HEK293 (cell line): ENCODE results near the gene CCNL1.

ENCODE experiments used
- CTCF ChIA-PET: fragments of 350-600 bp; formaldehyde crosslinking; extraction: SDS; loops from one replicate; lab custom pipeline; 2021; ENCODE audit warnings: antibody characterized with exemption; lab: Yijun Ruan, JAX
- POLR2A ChIA-PET: fragments of 300-600 bp; formaldehyde crosslinking; extraction: SDS; loops from one replicate; lab custom pipeline; 2020; ENCODE audit warnings: antibody characterized with exemption, inconsistent platforms; lab: Yijun Ruan, JAX
- H3K27ac ChIP-seq: fragments of 200-500 bp; sonication (Bioruptor generic); 2 replicates; pipeline ENCODE4 v1.5.1; 2014; ENCODE audit warnings: low read depth, low read length, control low read depth, inconsistent platforms; ENCODE audit errors: extremely low read depth
- H3K36me3 ChIP-seq, 2 experiments: fragments of 200-500 bp in 1 of 2; sonication (Bioruptor generic) in 1 of 2; 1 replicate in 1 of 2; 2 replicates in 1 of 2; pipeline ENCODE4 v1.5.1; 2014 to 2017; ENCODE audit warnings: inconsistent platforms in 2 of 2, low read length in 2 of 2; ENCODE audit not compliant: control insufficient read depth in 2 of 2, insufficient read depth in 1 of 2
- H3K4me1 ChIP-seq: fragments of 200-500 bp; sonication (Bioruptor generic); 2 replicates; pipeline ENCODE4 v1.5.1; 2014; ENCODE audit warnings: mild to moderate bottlenecking, low read length, inconsistent platforms; ENCODE audit not compliant: control insufficient read depth, insufficient read depth
- H3K4me3 ChIP-seq: 2 replicates; pipeline ENCODE4 v1.5.1; 2011; ENCODE audit warnings: low read depth, mild to moderate bottlenecking, control low read depth, low read length, moderate library complexity
- H3K9me3 ChIP-seq: fragments of 200-500 bp; sonication (Bioruptor generic); 2 replicates; pipeline ENCODE4 v1.5.1; 2014; ENCODE audit warnings: low read depth, low read length, inconsistent platforms; ENCODE audit not compliant: control insufficient read depth, insufficient read depth
- PRDM2 ChIP-seq: fragments of 450-650 bp; formaldehyde crosslinking; IDR thresholded peaks from 2 replicates; pipeline ENCODE4 v1.5.1; 2016; ENCODE audit warnings: missing biosample characterization, missing genetic modification characterization, borderline replicate concordance
- TCF7L2 ChIP-seq: IDR thresholded peaks from 2 replicates; pipeline ENCODE4 v1.6.1; 2011; ENCODE audit warnings: low read depth, mild to moderate bottlenecking, inconsistent platforms, low read length, moderate library complexity, borderline replicate concordance
- ZBTB49 ChIP-seq: fragments of 450-650 bp; formaldehyde crosslinking; IDR thresholded peaks from 2 replicates; pipeline ENCODE4 v1.5.1; 2016; ENCODE audit warnings: missing biosample characterization, missing genetic modification characterization, low read depth
- ZNF2 ChIP-seq: fragments of 450-650 bp; formaldehyde crosslinking; IDR thresholded peaks from 2 replicates; pipeline ENCODE4 v1.5.1; 2016; ENCODE audit warnings: missing biosample characterization, missing genetic modification characterization
- ZNF211 ChIP-seq: fragments of 450-650 bp; formaldehyde crosslinking; IDR thresholded peaks from 2 replicates; pipeline ENCODE4 v1.5.1; 2016; ENCODE audit warnings: low read depth, missing biosample characterization, missing genetic modification characterization
- ZNF26 ChIP-seq: fragments of 450-650 bp; formaldehyde crosslinking; IDR thresholded peaks from 2 replicates; pipeline ENCODE4 v1.5.1; 2016; ENCODE audit warnings: missing biosample characterization, missing genetic modification characterization
- ZNF37A ChIP-seq: fragments of 450-650 bp; IDR thresholded peaks from 2 replicates; pipeline ENCODE4 v1.5.1; 2018; ENCODE audit warnings: missing biosample characterization, missing genetic modification characterization
- ZNF473 ChIP-seq: fragments of 450-650 bp; formaldehyde crosslinking; IDR thresholded peaks from 2 replicates; pipeline ENCODE4 v1.5.1; 2017; ENCODE audit warnings: missing biosample characterization, missing genetic modification characterization
- ZNF488 ChIP-seq: fragments of 450-650 bp; formaldehyde crosslinking; IDR thresholded peaks from 2 replicates; pipeline ENCODE4 v1.5.1; 2016; ENCODE audit warnings: missing biosample characterization, missing genetic modification characterization
- ZNF600 ChIP-seq: fragments of 450-650 bp; formaldehyde crosslinking; IDR thresholded peaks from 2 replicates; pipeline ENCODE4 v1.5.1; 2016; ENCODE audit warnings: missing biosample characterization, missing genetic modification characterization

The CCNL1 gene

GRCh38 chr3:157155591-157155990 lies 4.4 kb downstream of the CCNL1 start:
- ChIA-PET CTCF (interaction anchor here (1.5 to 2.5 kb wide), 2 partner anchors 18 to 20 kb away, joined by 5 to 10 read pairs; no protein-coding TSS in a partner anchor), POLR2A (no interaction called here)
- no peak overlapping the region for H3K4me3 ChIP-seq
- no peaks in the 10 kb centered on the region for H3K9me3 ChIP-seq
- H3K27ac ChIP-seq: no peak overlapping the region
- peaks cover 35 to 86% of the 10 kb centered on the region in 2 experiments; a peak in 2 of 3 replicates for H3K36me3 ChIP-seq
- no peak for TF ChIP-seq ZNF488
- TF ChIP-seq ZNF600 (tag by site-specific recombination): no peak
- TF ChIP-seq ZNF37A (tag by site-specific recombination): no peak
- TF ChIP-seq ZNF2 (tag by site-specific recombination): no peak
- TF ChIP-seq ZNF473 (tag by site-specific recombination): no peak
- no peak for TF ChIP-seq TCF7L2
- peaks cover 11% of the 10 kb centered on the region for H3K4me1 ChIP-seq

- POLR2A ChIA-PET: no interaction called here
- H3K4me1 ChIP-seq: peaks cover 11% of the 10 kb centered on the region
- TF ChIP-seq ZNF26 (tag by site-specific recombination) (no peak), ZBTB49 (tag by site-specific recombination) (no peak), PRDM2 (tag by site-specific recombination) (no peak), ZNF37A (tag by site-specific recombination) (no peak), ZNF211 (tag by site-specific recombination) (no peak)
- H3K36me3 ChIP-seq: peaks cover 44 to 94% of the 10 kb centered on the region in 2 experiments; a peak in 2 of 3 replicates
- CTCF ChIA-PET: interaction anchor here (1.5 to 2.5 kb wide), 2 partner anchors 17 to 21 kb away, joined by 5 to 10 read pairs; no protein-coding TSS in a partner anchor
- H3K4me3 ChIP-seq: no peak overlapping the region
- no peak overlapping the region for H3K27ac ChIP-seq
- no peaks in the 10 kb centered on the region for H3K9me3 ChIP-seq
These were observed 5.2 kb downstream of the CCNL1 start for GRCh38 chr3:157154563-157155330.
